ENCODE results near the gene PNLIPRP1.

DNA sequence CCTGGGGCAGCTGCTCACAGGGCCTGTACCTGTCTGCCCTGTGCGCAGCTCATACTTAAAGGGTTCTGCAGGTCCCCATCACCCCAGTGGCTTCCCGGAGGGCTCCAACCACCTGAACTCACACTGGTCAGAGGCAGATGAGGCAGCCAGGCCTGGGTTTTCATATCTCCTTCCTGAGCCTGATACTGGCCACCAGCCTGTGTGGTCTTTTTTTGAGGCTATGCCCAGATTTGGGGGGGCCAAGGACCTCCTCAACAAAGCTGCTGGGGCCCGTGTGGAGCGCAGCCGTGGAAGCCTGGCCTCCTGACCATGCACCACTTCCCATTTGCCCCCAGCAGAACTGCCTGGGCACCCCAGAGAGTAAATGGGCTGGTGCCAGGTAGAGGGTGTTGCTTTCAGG lies 55.7 kb downstream of the PNLIPRP1 start:
- TF ChIP-seq, protein P1, sequence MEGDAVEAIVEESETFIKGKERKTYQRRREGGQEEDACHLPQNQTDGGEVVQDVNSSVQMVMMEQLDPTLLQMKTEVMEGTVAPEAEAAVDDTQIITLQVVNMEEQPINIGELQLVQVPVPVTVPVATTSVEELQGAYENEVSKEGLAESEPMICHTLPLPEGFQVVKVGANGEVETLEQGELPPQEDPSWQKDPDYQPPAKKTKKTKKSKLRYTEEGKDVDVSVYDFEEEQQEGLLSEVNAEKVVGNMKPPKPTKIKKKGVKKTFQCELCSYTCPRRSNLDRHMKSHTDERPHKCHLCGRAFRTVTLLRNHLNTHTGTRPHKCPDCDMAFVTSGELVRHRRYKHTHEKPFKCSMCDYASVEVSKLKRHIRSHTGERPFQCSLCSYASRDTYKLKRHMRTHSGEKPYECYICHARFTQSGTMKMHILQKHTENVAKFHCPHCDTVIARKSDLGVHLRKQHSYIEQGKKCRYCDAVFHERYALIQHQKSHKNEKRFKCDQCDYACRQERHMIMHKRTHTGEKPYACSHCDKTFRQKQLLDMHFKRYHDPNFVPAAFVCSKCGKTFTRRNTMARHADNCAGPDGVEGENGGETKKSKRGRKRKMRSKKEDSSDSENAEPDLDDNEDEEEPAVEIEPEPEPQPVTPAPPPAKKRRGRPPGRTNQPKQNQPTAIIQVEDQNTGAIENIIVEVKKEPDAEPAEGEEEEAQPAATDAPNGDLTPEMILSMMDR (IDR thresholded peaks at IDR 0.05; ENCODE audit: poor library complexity), result no peak
- TF ChIP-seq EZH2 (IDR thresholded peaks at IDR 0.05; ENCODE audit: borderline replicate concordance) (no peak), EZH2phosphoT487 (IDR thresholded peaks at IDR 0.05; ENCODE audit: low read depth, severe bottlenecking, unreplicated experiment) (no peak)

All from hepatocyte (in vitro differentiated cells).